ENCODE data around the gene SPOCK1. TPM values are rescaled to one million over a fixed set of nuclear protein-coding genes. Genes with fewer than 3 reads are reported as not detected.

Gene SPOCK1
- total and polyA plus RNA-seq, 12 donors, result 13.7 to 70.3 (median 28.6) TPM

- intact Hi-C loops (cut with DNase I), result no loop called here
- no peak for ATAC-seq
- Histone ChIP-seq H3K36me3 (no peaks in the 10 kb centered on the region), H3K9me3 (no peaks in the 10 kb centered on the region), H3K27me3 (no peaks in the 10 kb centered on the region), H3K4me3 (no peak overlapping the region), H3K27ac (no peak overlapping the region), H3K4me1 (no peaks in the 10 kb centered on the region)
- 81 to 86% methylated on average over 5 of the region's 5 CpGs for whole genome bisulfite sequencing, 2 donors
- TF ChIP-seq, protein P1, sequence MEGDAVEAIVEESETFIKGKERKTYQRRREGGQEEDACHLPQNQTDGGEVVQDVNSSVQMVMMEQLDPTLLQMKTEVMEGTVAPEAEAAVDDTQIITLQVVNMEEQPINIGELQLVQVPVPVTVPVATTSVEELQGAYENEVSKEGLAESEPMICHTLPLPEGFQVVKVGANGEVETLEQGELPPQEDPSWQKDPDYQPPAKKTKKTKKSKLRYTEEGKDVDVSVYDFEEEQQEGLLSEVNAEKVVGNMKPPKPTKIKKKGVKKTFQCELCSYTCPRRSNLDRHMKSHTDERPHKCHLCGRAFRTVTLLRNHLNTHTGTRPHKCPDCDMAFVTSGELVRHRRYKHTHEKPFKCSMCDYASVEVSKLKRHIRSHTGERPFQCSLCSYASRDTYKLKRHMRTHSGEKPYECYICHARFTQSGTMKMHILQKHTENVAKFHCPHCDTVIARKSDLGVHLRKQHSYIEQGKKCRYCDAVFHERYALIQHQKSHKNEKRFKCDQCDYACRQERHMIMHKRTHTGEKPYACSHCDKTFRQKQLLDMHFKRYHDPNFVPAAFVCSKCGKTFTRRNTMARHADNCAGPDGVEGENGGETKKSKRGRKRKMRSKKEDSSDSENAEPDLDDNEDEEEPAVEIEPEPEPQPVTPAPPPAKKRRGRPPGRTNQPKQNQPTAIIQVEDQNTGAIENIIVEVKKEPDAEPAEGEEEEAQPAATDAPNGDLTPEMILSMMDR (IDR thresholded peaks at IDR 0.05), result no peak
- DNase-seq, result no peak
These were observed 310.6 kb downstream of the SPOCK1 start for GRCh38 chr5:137188566-137188965.

GRCh38 chr5:137186759-137187461 lies 312.2 kb downstream of the SPOCK1 start:
- intact Hi-C loops (cut with DNase I), result no loop called here
- DNase-seq, result no peak
- Histone ChIP-seq H3K4me3 (no peak overlapping the region), H3K27ac (no peak overlapping the region), H3K4me1 (no peaks in the 10 kb centered on the region), H3K9me3 (no peaks in the 10 kb centered on the region), H3K36me3 (no peaks in the 10 kb centered on the region), H3K27me3 (peaks cover 0 to 3% (median 0%) of the 10 kb centered on the region in 7 donors)
- 55 to 61% methylated on average over 5 of the region's 5 CpGs for WGBS, 2 donors
- peak in 7 of 8 donors; percentile 24 to 93 (median 55) for ATAC-seq
- TF ChIP-seq, protein P1 (IDR thresholded peaks at IDR 0.05), result no peak

GRCh38 chr5:137185193-137185592 lies 313.9 kb downstream of the SPOCK1 start:
- 91 to 98% methylated on average over 2 of the region's 2 CpGs for WGBS, 2 donors
- Histone ChIP-seq H3K27ac (no peak overlapping the region), H3K4me3 (no peak overlapping the region), H3K4me1 (no peaks in the 10 kb centered on the region), H3K36me3 (no peaks in the 10 kb centered on the region), H3K9me3 (no peaks in the 10 kb centered on the region), H3K27me3 (peaks cover 0 to 3% (median 0%) of the 10 kb centered on the region in 7 donors)
- intact Hi-C loops (cut with DNase I), result no loop called here
- no peak for DNase-seq
- ATAC-seq, result no peak
- TF ChIP-seq, protein P1 (IDR thresholded peaks at IDR 0.05), result no peak

- DNase-seq (no peak), ATAC-seq (no peak)
- H3K27ac ChIP-seq, result no peak overlapping the region
- peaks cover 0 to 3% (median 0%) of the 10 kb centered on the region in 7 donors for H3K27me3 ChIP-seq
- no peaks in the 10 kb centered on the region for H3K9me3 ChIP-seq
- intact Hi-C loops (cut with DNase I), result no loop called here
- 81 to 84% methylated on average over 2 of the region's 2 CpGs for WGBS, 2 donors
- no peaks in the 10 kb centered on the region for H3K4me1 ChIP-seq
- TF ChIP-seq, protein P1 (IDR thresholded peaks at IDR 0.05), result no peak
- no peak overlapping the region for H3K4me3 ChIP-seq
- no peaks in the 10 kb centered on the region for H3K36me3 ChIP-seq
These were observed 314.4 kb downstream of the SPOCK1 start for GRCh38 chr5:137184734-137185133.
